Measurements from ENCODE around the gene ZNF454. TPM values are rescaled to one million over a fixed set of nuclear protein-coding genes. Genes with fewer than 3 reads are reported as not detected.

Gene ZNF454
- total RNA-seq, 1 donor from 2014 or later: not detected

DNA sequence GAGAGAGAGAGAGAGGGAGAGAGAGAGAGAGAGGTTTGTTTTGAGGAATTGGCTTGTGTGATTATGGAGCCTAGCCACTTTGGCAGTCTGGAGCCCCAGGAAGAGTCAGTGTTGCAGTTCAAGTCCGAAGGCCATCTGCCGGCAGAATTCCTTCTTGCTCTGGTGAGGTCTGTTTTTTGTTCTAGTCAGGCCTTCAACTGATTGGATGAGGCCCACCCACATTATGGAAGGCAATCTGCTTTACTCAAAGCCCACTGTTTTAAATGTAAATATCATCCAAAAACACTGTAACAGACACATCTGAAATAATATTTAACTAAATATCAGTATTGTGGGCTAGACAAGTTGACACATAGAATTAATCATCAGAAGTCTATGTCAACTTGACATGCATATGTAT, 65.6 kb downstream of the ZNF454 start:
- peaks cover 3% of the 10 kb centered on the region for H3K27me3 Mint-ChIP-seq
- CTCF ChIA-PET: no interaction called here
- peaks cover 32% of the 10 kb centered on the region for H3K9me3 Mint-ChIP-seq

GRCh38 chr5:179008667-179009066, 67.7 kb downstream of the ZNF454 start:
- intact Hi-C loops (cut with micrococcal nuclease): no loop called here
- ChIA-PET POLR2A (no interaction called here), CTCF (no interaction called here)
- Mint-ChIP-seq H3K9me3 (peaks cover 36% of the 10 kb centered on the region), H3K4me1 (no peaks in the 10 kb centered on the region), H3K27ac (no peak overlapping the region), H3K4me3 (no peak overlapping the region), H3K27me3 (peaks cover 3% of the 10 kb centered on the region), H3K36me3 (ENCODE audit: low read depth) (no peaks in the 10 kb centered on the region)
- TF ChIP-seq CTCF (IDR thresholded peaks at IDR 0.05): no peak
- no peak for DNase-seq
- no peak for ATAC-seq (ENCODE audit: low read depth)

More for the DNA sequence above, 65.6 kb downstream of the ZNF454 start:
- DNase-seq (no peak), ATAC-seq (ENCODE audit: low read depth) (no peak)
- Mint-ChIP-seq H3K4me3 (no peak overlapping the region), H3K4me1 (no peaks in the 10 kb centered on the region), H3K27ac (no peak overlapping the region), H3K36me3 (ENCODE audit: low read depth) (no peaks in the 10 kb centered on the region)
- TF ChIP-seq CTCF (IDR thresholded peaks at IDR 0.05): no peak
- intact Hi-C loops (cut with micrococcal nuclease): no loop called here
- POLR2A ChIA-PET: no interaction called here

Other genes starting within 250 kb of the ZNF454 start
- 14.3 and 16.0 TPM in 2 replicates for gene ZNF354A, start 210.5 kb upstream of the ZNF454 start, total RNA-seq
- 17.5 and 20.0 TPM in 2 replicates for gene ZNF354B, start 81.2 kb upstream of the ZNF454 start, total RNA-seq
- 0.44 and 0.95 TPM in 2 replicates for gene ZFP2, start 45.3 kb upstream of the ZNF454 start, total RNA-seq
- not detected in 2 replicates for gene GRM6, start 54.1 kb downstream of the ZNF454 start, total RNA-seq
- 8.2 and 9.4 TPM in 2 replicates for gene ZNF879, start 82.6 kb downstream of the ZNF454 start, total RNA-seq
- 6.3 and 7.1 TPM in 2 replicates for gene ZNF354C, start 119.2 kb downstream of the ZNF454 start, total RNA-seq